PFSK-1 (cell line): ENCODE results near the gene LTB4R2.

Source experiments
- FOXP2 ChIP-seq: optimal IDR thresholded peaks from 2 replicates; pipeline ENCODE3; 2011; ENCODE audit warnings: borderline replicate concordance, control low read depth, inconsistent platforms; ENCODE audit not compliant: insufficient read depth; ENCODE audit errors: extremely low read length, extremely low read depth
- POLR2AphosphoS5 ChIP-seq: IDR thresholded peaks from 2 replicates; pipeline ENCODE4 v1.6.1; 2012; ENCODE audit warnings: low read depth, mild to moderate bottlenecking, control low read depth, low read length, moderate library complexity
- REST ChIP-seq, 2 experiments: IDR thresholded peaks; 2 replicates each; pipeline versions ENCODE4 v1.6.1 to v1.8.0; 2011 to 2012; ENCODE audit warnings: low read depth in 2 of 2, low read length in 2 of 2, control low read depth in 1 of 2, inconsistent platforms in 1 of 2, mild to moderate bottlenecking in 1 of 2, moderate library complexity in 1 of 2; ENCODE audit not compliant: insufficient read depth in 1 of 2
- SIN3A ChIP-seq: IDR thresholded peaks from 2 replicates; pipeline ENCODE4 v1.6.1; 2012; ENCODE audit warnings: mild to moderate bottlenecking, low read length, moderate library complexity, borderline replicate concordance; ENCODE audit not compliant: insufficient read depth
- TAF1 ChIP-seq: IDR thresholded peaks from 2 replicates; pipeline ENCODE4 v1.6.1; 2012; ENCODE audit warnings: low read length, control low read depth, borderline replicate concordance; ENCODE audit not compliant: insufficient read depth

The LTB4R2 gene

GRCh38 chr14:24310265-24310645 is 315 bp downstream of the LTB4R2 start:
- TF ChIP-seq POLR2AphosphoS5 (no peak), REST (IDR thresholded peaks at IDR 0.05; ENCODE audit: insufficient read depth in 1 of 2, low read depth in 2 of 2, low read length in 2 of 2) (no peak), SIN3A (no peak), TAF1 (no peak)

GRCh38 chr14:24310646-24311604 is 985 bp downstream of the LTB4R2 start, which contains the start of gene LTB4R:
TSS of gene LTB4R (plus strand) at chr14:24311502. CDS start at chr14:24315652, 4,150 bp downstream.
- no peak for TF ChIP-seq POLR2AphosphoS5
- no peak for TF ChIP-seq SIN3A
- TF ChIP-seq REST (IDR thresholded peaks at IDR 0.05; ENCODE audit: insufficient read depth in 1 of 2, low read depth in 2 of 2, low read length in 2 of 2) = no peak
- TF ChIP-seq FOXP2 = no peak

- TF ChIP-seq FOXP2 = no peak
- TF ChIP-seq REST (IDR thresholded peaks at IDR 0.05; ENCODE audit: insufficient read depth in 1 of 2, low read depth in 2 of 2, low read length in 2 of 2) = no peak
Observed at GRCh38 chr14:24311837-24312615, 2.1 kb downstream of the LTB4R2 start.

- no peak for TF ChIP-seq FOXP2
- TF ChIP-seq TAF1 = no peak
- TF ChIP-seq REST (IDR thresholded peaks at IDR 0.05; ENCODE audit: insufficient read depth in 1 of 2, low read depth in 2 of 2, low read length in 2 of 2) = no peak
- no peak for TF ChIP-seq SIN3A
- 0 out of 2 replicates have a peak, but pooled peaks have one; percentile 30 for TF ChIP-seq POLR2AphosphoS5
Observed at GRCh38 chr14:24312736-24313507, 3.0 kb downstream of the LTB4R2 start.
